ENCODE measurements around the gene PTPRN2.
"Not testable (repeated sequence)": the region's sequence is repeated elsewhere in the genome, so short reads cannot be mapped to it uniquely, and the experiment has no call there.

PTPRN2 gene

DNA sequence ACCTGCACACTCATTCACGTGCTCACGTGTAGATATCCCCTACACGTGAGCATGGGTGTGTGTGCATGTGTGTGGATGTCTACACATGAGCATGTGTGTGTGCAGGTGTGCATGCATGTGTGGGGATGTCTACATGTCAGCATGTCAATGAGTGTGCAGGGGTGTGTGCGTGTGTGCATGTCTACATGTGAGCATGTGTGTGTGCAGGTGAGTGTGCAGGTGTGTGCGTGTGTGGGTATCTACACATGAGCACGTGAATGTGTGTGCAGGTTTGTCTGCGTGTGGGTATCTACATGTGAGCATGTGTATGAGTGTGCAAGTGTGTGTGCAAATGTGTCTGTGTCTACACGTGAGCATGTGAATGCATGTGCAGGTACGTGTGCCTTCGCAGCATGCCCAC, 274.8 kb downstream of the PTPRN2 start:
- no peak for DNase-seq

GRCh38 chr7:158311791-158312190, 275.8 kb downstream of the PTPRN2 start:
- no peak for DNase-seq

DNA sequence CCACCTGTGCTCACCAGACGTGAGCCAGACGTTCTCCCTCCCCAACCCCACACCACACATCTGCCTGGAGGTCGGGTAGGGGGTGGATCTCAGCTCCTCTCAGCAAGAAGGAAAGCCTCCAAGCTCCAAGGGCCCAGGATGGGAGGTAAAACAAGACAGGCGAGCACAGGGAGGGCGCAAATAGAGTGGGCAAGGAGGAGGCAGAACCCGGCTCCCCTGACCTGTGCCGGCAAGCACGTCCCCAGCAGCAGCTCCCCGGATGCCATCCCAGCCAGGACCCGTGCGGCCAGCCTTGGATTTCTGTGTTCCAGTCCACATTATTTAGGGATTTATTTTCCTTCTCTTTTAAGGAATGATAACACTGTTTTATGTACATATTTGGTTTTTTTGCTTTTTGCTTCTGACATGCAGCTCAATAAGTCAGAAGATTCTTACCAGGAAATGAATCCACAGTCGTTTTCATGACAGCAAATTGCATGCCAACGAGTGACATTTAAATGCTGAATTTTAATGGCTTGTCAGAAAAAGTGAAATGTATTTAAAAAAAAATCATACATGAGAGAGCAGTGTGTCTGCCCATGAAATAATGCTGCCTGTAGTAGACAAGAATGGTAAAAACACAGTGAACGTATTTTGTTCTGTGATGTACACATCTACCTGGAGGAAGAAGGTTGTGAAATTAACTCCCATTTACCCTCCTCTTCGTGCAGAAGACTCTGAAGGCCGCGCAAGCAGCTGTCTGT, 276.5 kb downstream of the PTPRN2 start:
- DNase-seq, result no peak

GRCh38 chr7:158309868-158310763, 277.5 kb downstream of the PTPRN2 start:
- DNase-seq, result no peak

DNA sequence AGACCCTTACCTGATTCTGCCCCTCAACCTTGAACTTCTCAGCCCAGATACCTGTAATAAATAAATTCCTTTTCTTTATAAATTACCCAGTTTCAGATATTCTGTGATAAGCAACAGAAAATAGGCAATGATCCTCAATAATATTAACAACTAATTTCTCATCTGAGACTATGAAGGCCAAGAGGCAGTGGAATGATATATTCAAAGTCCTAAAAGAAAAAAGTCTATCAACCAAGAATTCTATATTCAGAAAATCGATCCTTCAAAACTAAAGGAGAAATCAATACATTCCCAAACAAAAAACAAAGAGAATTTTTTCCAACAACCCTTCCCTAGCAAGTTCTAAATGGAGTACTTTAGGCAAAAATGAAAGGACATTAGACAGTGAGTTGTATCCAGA, 279.6 kb downstream of the PTPRN2 start:
- DNase-seq, result no peak

DNA sequence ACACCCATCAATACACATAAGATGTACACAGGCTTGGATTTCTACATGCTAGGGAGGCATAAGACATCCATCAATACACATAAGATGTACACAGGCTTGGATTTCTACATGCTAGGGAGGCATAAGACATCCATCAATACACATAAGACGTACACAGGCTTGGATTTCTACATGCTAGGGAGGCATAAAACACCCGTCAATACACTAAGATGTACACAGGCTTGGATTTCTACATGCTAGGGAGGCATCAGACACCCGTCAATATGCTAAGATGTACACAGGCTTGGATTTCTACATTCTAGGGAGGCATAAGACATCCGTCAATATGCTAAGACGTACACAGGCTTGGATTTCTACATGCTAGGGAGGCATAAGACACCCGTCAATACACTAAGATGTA, 283.6 kb downstream of the PTPRN2 start:
- not testable (repeated sequence) for DNase-seq

DNA sequence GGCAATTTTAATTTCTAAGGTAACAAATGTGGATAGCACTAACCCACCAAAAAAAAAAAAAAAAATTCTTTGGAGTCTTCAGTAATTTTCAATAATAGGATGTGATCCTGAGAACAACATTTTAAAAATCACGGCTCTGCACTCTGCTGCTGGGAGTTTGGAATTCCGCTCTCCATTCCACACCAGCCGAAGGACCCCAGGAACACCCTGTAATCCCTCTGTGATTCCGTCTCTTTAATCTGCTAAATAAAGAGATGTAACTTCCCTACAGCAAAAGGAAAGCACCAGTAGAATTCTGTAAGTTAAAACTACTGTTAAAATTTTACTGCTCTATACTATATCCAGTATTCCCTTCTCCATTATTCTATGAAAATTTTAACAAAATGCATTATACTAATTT, 284.5 kb downstream of the PTPRN2 start:
- DNase-seq, result no peak

- DNase-seq, result no peak
These were observed 285.2 kb downstream of the PTPRN2 start for GRCh38 chr7:158302274-158303070.

GRCh38 chr7:158301207-158301606, 286.4 kb downstream of the PTPRN2 start:
- DNase-seq, result no peak

DNA sequence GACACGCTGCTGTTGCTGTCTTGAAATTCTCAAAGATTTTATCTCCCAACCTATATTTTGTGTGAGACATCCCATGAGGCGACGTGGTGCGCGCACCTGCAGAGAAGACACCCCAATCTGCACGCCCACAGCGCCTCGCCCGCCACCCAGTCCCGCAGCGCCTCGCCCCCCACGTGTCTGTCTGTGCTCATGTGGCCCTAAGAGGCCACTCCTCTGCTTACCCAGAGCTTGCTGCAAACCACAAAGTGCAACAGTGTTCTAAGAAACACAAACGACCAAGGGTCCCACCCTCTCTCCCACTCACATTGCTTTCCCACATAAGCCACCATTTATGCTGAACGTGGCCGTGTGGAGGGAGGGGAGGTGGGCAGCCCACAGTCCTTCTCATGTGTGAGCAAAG, 287.2 kb downstream of the PTPRN2 start:
- no peak for DNase-seq

- no peak for DNase-seq
These were observed 288.0 kb downstream of the PTPRN2 start for GRCh38 chr7:158299607-158300006.

DNA sequence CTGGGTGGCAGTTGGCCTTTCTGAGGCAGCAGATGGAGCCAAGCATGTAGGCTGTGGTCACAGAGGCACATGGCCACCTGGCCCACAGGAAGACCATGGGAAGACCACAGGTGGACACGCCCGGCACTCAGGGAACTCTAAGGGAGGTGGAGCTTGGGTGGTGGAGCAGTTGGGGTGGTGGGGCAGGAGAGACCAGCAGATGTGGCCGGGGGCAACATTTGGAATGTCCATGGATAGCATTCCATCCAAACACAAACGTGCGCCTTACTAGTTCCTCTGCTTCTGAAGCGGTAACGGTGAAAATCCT, 290.9 kb downstream of the PTPRN2 start:
- DNase-seq, result no peak

DNA sequence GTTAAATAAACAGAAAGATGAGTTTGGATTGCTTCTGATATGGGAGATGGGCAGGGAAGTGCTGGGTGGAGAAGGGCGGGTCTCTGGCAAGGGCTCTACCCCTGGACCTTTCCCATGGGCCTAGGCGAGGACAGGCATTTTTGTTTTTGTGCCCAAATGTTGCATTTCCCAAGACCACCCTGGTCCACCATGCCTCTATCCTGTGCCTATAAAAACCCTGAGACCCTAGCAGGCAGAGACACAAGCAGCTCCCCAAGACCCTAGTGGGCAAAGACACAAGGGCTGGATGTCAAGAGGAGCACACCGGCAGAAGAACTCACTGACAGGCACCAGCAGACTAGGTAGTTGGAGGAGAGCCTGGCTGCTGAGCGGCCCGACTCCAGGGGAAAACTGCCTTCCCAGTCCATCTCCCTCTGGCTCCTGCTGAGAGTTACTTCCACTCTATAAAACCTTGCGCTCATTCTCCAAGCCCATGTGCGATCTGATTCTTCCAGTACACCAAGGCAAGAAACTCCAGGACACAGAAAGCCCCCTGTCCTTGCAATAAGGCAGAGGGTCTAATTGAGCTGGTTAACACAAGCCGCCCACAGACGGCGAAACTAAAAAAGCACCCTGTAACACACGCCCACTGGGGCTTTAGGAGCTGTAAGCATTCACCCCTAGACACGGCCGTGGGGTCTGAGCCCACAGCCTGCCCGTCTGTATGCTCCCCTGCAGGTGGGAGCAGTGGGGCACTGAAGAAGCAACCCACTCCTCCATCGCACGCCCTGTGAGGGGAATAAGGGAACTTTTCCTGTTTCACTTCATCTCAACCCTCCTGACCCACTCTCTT, 291.4 kb downstream of the PTPRN2 start:
- DNase-seq, result no peak

DNA sequence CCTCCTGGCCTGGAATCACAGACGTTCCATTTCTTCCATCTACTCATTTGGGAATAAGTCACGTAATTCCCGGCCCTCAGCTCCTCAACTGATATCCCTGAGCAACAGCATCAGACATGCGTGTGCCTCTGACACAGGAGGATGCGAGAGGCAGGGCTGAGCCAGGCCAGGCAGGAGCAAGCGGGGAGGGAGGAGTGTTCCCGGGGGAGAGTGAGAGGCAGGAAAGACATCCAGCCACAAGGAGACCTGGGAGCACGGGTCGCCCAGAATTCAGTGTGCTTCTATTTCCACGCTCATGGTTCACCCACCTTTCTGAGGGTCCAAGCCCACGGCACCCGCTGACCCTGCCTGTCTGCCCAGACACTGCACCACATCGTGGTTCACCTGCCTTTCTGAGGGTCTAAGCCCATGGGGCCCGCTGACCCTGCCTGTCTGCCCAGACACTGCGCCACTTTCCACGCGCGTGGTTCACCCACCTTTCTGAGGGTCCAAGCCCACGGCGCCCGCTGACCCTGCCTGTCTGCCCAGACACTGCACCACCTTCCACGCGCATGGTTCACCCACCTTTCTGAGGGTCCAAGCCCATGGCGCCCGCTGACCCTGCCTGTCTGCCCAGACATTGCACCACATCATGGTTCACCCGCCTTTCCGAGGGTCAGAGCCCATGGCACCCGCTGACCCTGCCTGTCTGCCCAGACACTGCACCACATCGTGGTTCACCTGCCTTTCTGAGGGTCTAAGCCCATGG, 293.0 kb downstream of the PTPRN2 start:
- not testable (repeated sequence) for DNase-seq

- DNase-seq, result no peak
These were observed 294.7 kb downstream of the PTPRN2 start for GRCh38 chr7:158292948-158293347.

DNA sequence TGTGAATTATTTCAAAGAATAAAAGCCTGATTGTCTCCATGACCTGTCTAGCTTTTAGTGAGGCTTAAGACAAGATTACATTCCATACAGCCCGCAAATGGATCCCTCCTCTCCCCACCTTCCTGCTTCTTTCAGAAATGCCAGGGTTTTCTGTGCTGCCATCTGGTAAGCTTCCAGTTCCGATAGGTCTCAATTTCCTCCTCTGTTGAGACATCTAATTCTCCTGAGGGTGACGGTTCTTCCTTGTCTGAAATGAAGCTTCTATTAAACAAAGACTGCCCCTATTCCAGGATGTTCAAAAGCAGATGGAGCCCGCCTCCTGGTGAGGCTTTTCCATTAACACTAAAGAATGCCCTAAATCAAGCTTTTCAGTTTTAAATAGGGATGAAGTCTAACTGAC, 295.6 kb downstream of the PTPRN2 start:
- DNase-seq, result no peak

DNA sequence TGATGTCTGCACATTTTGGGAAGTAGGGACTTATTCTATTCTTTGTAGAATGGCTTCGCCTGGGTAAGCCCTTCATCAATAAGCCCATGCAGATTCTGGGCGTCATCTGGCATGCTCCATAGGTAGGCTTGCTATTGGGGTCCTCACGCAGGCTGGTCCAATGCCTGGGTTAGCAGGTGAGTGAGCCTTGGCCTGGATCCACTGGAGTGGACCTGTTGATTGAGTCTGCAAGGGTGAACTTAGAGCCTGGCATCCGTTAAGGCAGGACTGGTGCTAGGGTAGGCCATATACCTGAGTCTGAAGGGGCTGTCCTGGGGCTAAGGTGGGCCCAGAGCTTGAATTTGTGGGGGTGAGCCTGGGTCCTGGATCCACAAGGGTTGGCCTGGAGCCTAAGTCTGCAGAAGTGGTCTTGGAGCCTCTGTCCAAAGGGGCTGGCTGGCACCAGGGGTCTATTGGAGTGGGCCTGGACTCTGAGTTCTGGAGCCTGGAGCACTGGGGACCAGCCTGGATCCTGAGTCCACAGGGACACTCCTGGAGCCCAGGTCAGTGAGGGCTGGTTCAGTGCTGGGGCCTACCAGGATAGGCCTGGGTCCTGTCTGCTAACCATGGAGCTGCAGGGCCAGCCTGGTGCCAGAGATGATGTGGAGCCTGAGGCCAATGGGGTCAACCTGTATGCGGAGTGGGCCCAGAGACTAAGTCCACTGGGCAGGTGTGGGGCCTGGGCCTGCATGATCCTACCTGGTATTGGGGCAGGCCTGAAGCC, 297.7 kb downstream of the PTPRN2 start:
- DNase-seq, result no peak

DNA sequence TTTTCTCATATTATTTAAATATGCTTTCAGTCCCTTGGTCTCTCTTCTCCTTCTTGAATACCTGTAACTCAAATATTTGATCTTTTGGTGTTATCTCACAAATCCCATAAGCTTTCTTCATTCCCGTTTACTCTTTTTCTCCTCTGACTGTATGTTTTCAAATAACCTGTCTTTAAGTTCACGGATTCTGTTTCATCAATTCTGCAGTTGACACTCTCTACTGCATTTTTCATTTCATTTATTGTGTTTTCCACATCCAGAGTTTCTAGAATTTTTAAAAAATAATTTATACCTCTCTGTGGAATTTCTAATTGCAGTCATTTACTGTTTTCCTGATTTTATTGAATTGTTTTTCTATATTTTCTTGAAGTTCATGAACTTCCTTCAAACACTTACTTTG, 298.4 kb downstream of the PTPRN2 start:
- no peak for DNase-seq

- no peak for DNase-seq
These were observed 301.4 kb downstream of the PTPRN2 start for GRCh38 chr7:158286210-158286609.

GRCh38 chr7:158285383-158285770, 302.2 kb downstream of the PTPRN2 start:
- DNase-seq, result no peak
